ENCODE measurements around the gene RUSC1. TPM values are rescaled to one million over a fixed set of nuclear protein-coding genes. Genes with fewer than 3 reads are reported as not detected.

Gene RUSC1
- total RNA-seq, 1 experiment from 2014 or later = 69.2 TPM

DNA sequence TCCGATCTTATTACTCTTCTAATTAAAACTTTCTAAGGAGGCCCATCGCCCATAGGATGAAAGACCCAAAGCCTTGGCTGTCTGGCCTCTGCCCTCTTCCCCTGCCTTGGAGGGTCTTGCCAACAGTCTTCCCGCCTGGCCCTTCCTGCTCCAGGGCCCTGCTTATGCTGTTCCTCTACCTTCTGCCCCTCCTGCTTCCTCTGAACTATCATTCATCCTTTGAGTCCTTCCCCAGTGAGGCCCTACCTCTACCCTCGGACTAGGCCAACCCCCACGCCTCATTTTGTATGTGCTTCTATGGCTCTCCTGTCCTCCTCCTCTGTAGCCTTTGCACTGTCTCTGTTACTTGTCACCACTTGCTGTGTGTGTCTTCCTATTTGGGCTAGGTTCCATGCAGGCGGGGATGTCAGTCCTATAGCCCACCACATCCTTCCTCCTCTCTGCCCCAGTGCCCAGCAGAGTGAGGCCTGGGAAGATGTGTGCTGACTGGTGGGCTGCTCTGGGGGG lies 5.4 kb downstream of the RUSC1 start:
- peak overlapping the region; percentile 96; the same call in 1 of the 2 replicates for H3K27ac ChIP-seq (ENCODE audit: low read depth, low read length)
- ATAC-seq = no peak
- CTCF ChIA-PET = no interaction called here
- no peaks in the 10 kb centered on the region for H3K9me2 ChIP-seq (ENCODE audit: insufficient read depth)
- RAD21 ChIA-PET (ENCODE audit: low non-redundant PET in 1 of 2, low total read pairs in 2 of 2, uncharacterized antibody in 2 of 2, unreplicated experiment in 2 of 2) = no interaction called here
- H3K9me3 ChIP-seq (ENCODE audit: control insufficient read depth in 1 of 2, insufficient read depth in 1 of 2, low read depth in 1 of 2, low read length in 2 of 2) = no peaks in the 10 kb centered on the region
- TF ChIP-seq POLR2AphosphoS5 (IDR thresholded peaks at IDR 0.05; ENCODE audit: low read depth, low read length) (no peak), ELF1 (IDR thresholded peaks at IDR 0.05; ENCODE audit: borderline replicate concordance, low read depth) (no peak), EZH2 (IDR thresholded peaks at IDR 0.05) (no peak), YY1 (IDR thresholded peaks at IDR 0.05; ENCODE audit: extremely low read depth, insufficient replicate concordance, low read depth, low read length) (no peak)
- peaks cover 24 to 25% of the 10 kb centered on the region in 2 experiments; a peak in 3 of 4 replicates for H3K36me3 ChIP-seq (ENCODE audit: control insufficient read depth in 1 of 2, insufficient read depth in 2 of 2, low read length in 2 of 2)
- H3K9ac ChIP-seq (ENCODE audit: low read length) = peak overlapping the region; percentile 87; the same call in 1 of the 2 replicates
- H3K4me1 ChIP-seq (ENCODE audit: control insufficient read depth in 1 of 2, insufficient read depth in 2 of 2, low read length in 2 of 2) = peaks cover 15 to 25% of the 10 kb centered on the region in 2 experiments
- DNase-seq (ENCODE audit: low read depth, low spot score) = no peak
- POLR2A ChIA-PET = no interaction called here
- H3K27me3 ChIP-seq (ENCODE audit: insufficient read depth, low read length) = no peaks in the 10 kb centered on the region
- no peak overlapping the region for H2AFZ ChIP-seq (ENCODE audit: low read depth, low read length, poor library complexity, severe bottlenecking)
- H3K4me3 ChIP-seq (replicated peaks in 1 of 2; ENCODE audit: low read depth in 1 of 2, low read length in 2 of 2) = peak overlapping the region; percentile 83 to 96
- peaks cover 39% of the 10 kb centered on the region; the same call in 1 of the 2 replicates for H3K79me2 ChIP-seq (ENCODE audit: insufficient read depth, low read length)
- peak overlapping the region; percentile 100 for H3K4me2 ChIP-seq (ENCODE audit: low read length)
- no TSS peak for BruUV-seq (replicated peaks)
- intact Hi-C loops (cut with micrococcal nuclease) = loop anchor here (10.0 kb wide), 1 partner anchor 151 kb away; the partner anchor contains the start of genes KRTCAP2 and TRIM46
- no peaks in the 10 kb centered on the region for H4K20me1 ChIP-seq (ENCODE audit: insufficient read depth)

DNA sequence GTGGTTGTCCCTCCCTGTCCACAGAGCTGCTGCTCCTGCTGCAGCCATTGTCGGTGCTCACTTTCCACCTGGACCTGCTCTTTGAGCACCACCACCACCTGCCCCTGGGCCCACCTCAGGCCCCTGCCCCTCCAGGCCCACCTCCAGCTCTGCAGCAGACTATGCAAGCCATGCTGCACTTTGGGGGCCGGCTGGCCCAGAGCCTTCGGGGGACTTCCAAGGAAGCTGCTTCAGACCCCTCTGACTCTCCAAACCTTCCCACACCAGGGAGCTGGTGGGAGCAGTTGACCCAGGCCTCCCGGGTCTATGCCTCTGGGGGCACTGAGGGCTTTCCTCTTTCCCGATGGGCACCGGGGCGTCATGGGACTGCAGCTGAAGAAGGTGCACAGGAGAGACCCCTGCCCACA lies 5.9 kb downstream of the RUSC1 start:
- intact Hi-C loops (cut with micrococcal nuclease) = loop anchor here (10.0 kb wide), 1 partner anchor 152 kb away; the partner anchor contains the start of genes KRTCAP2 and TRIM46
- Histone ChIP-seq H3K9me3 (ENCODE audit: control insufficient read depth in 1 of 2, insufficient read depth in 1 of 2, low read depth in 1 of 2, low read length in 2 of 2) (no peaks in the 10 kb centered on the region), H3K9ac (ENCODE audit: low read length) (no peak overlapping the region), H3K4me2 (ENCODE audit: low read length) (no peak overlapping the region), H3K27ac (ENCODE audit: low read depth, low read length) (0 out of 2 replicates have a peak overlapping the region, but pooled peaks have one; percentile 9), H3K4me3 (replicated peaks in 1 of 2; ENCODE audit: low read depth in 1 of 2, low read length in 2 of 2) (no peak overlapping the region), H3K27me3 (ENCODE audit: insufficient read depth, low read length) (no peaks in the 10 kb centered on the region), H3K4me1 (ENCODE audit: control insufficient read depth in 1 of 2, insufficient read depth in 2 of 2, low read length in 2 of 2) (peaks cover 15 to 25% of the 10 kb centered on the region in 2 experiments), H3K36me3 (ENCODE audit: control insufficient read depth in 1 of 2, insufficient read depth in 2 of 2, low read length in 2 of 2) (peaks cover 24 to 25% of the 10 kb centered on the region in 2 experiments; a peak in 3 of 4 replicates), H4K20me1 (ENCODE audit: insufficient read depth) (no peaks in the 10 kb centered on the region), H3K79me2 (ENCODE audit: insufficient read depth, low read length) (peaks cover 39% of the 10 kb centered on the region; the same call in 1 of the 2 replicates), H2AFZ (ENCODE audit: low read depth, low read length, poor library complexity, severe bottlenecking) (no peak overlapping the region), H3K9me2 (ENCODE audit: insufficient read depth) (no peaks in the 10 kb centered on the region)
- BruUV-seq (replicated peaks) = no TSS peak
- POLR2A ChIA-PET = no interaction called here
- RAD21 ChIA-PET (ENCODE audit: low non-redundant PET in 1 of 2, low total read pairs in 2 of 2, uncharacterized antibody in 2 of 2, unreplicated experiment in 2 of 2) = no interaction called here
- ATAC-seq = no peak
- CTCF ChIA-PET = no interaction called here
- DNase-seq (ENCODE audit: low read depth, low spot score) = no peak
- no peak for TF ChIP-seq SIN3A (IDR thresholded peaks at IDR 0.05; ENCODE audit: low read depth)
- TF ChIP-seq, protein P1, sequence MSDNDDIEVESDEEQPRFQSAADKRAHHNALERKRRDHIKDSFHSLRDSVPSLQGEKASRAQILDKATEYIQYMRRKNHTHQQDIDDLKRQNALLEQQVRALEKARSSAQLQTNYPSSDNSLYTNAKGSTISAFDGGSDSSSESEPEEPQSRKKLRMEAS (IDR thresholded peaks at IDR 0.05) = no peak
- TF ChIP-seq, protein P2, sequence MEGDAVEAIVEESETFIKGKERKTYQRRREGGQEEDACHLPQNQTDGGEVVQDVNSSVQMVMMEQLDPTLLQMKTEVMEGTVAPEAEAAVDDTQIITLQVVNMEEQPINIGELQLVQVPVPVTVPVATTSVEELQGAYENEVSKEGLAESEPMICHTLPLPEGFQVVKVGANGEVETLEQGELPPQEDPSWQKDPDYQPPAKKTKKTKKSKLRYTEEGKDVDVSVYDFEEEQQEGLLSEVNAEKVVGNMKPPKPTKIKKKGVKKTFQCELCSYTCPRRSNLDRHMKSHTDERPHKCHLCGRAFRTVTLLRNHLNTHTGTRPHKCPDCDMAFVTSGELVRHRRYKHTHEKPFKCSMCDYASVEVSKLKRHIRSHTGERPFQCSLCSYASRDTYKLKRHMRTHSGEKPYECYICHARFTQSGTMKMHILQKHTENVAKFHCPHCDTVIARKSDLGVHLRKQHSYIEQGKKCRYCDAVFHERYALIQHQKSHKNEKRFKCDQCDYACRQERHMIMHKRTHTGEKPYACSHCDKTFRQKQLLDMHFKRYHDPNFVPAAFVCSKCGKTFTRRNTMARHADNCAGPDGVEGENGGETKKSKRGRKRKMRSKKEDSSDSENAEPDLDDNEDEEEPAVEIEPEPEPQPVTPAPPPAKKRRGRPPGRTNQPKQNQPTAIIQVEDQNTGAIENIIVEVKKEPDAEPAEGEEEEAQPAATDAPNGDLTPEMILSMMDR (IDR thresholded peaks at IDR 0.05 in 2 of 3, conservative IDR thresholded peaks at IDR 0.05 in 1 of 3; ENCODE audit: borderline replicate concordance in 1 of 3, insufficient read depth in 1 of 3, low read depth in 2 of 3, low read length in 2 of 3) = no peak
- no peak for TF ChIP-seq POLR2A (IDR thresholded peaks at IDR 0.05; ENCODE audit: borderline replicate concordance, extremely low read depth, insufficient read depth, insufficient read length)
- no peak for TF ChIP-seq POLR2AphosphoS5 (IDR thresholded peaks at IDR 0.05; ENCODE audit: low read depth, low read length)
- TF ChIP-seq ZFX (IDR thresholded peaks at IDR 0.05) = no peak
- no peak for TF ChIP-seq ZNF274 (IDR thresholded peaks at IDR 0.05; ENCODE audit: low read depth, low read length)
- TF ChIP-seq EGR1 (IDR thresholded peaks at IDR 0.05; ENCODE audit: low read depth) = no peak
- TF ChIP-seq, protein P3, sequence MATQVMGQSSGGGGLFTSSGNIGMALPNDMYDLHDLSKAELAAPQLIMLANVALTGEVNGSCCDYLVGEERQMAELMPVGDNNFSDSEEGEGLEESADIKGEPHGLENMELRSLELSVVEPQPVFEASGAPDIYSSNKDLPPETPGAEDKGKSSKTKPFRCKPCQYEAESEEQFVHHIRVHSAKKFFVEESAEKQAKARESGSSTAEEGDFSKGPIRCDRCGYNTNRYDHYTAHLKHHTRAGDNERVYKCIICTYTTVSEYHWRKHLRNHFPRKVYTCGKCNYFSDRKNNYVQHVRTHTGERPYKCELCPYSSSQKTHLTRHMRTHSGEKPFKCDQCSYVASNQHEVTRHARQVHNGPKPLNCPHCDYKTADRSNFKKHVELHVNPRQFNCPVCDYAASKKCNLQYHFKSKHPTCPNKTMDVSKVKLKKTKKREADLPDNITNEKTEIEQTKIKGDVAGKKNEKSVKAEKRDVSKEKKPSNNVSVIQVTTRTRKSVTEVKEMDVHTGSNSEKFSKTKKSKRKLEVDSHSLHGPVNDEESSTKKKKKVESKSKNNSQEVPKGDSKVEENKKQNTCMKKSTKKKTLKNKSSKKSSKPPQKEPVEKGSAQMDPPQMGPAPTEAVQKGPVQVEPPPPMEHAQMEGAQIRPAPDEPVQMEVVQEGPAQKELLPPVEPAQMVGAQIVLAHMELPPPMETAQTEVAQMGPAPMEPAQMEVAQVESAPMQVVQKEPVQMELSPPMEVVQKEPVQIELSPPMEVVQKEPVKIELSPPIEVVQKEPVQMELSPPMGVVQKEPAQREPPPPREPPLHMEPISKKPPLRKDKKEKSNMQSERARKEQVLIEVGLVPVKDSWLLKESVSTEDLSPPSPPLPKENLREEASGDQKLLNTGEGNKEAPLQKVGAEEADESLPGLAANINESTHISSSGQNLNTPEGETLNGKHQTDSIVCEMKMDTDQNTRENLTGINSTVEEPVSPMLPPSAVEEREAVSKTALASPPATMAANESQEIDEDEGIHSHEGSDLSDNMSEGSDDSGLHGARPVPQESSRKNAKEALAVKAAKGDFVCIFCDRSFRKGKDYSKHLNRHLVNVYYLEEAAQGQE (IDR thresholded peaks at IDR 0.05; ENCODE audit: low read depth) = no peak
- no peak for TF ChIP-seq EZH2phosphoT487 (IDR thresholded peaks at IDR 0.05; ENCODE audit: borderline replicate concordance)
- no peak for TF ChIP-seq ELF1 (IDR thresholded peaks at IDR 0.05; ENCODE audit: borderline replicate concordance, low read depth)
- TF ChIP-seq JUND (IDR thresholded peaks at IDR 0.05) = no peak
- TF ChIP-seq SRF (IDR thresholded peaks at IDR 0.05; ENCODE audit: low read depth) = no peak

Data from HCT116 (cell line).